DMS153 (cell line): Measurements from ENCODE around the gene KAT6B.

Source experiments
- DNase-seq: peaks from one replicate; lab custom pipeline; 2025; lab: John Stamatoyannopoulos, UW

The KAT6B gene

DNA sequence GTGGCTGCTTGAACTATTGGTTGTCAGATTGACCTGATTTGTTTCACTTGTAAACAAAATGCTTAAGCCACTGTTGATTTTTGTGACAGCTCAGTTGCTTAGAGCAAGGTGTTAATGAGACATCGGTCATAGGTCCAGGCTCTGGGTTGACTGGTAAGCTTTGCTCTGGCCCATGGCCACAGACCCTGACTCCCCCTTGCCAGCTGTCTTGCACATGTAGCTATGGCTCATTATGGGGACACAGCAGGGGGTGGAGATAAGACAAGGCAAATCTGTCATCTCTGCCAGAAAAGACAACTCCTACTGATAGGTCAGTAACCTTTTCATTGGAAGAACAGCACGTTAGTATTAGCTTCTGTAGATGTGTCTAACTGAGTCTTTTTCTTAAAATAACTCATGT is 95.3 kb downstream of the KAT6B start:
- no peak for DNase-seq

DNA sequence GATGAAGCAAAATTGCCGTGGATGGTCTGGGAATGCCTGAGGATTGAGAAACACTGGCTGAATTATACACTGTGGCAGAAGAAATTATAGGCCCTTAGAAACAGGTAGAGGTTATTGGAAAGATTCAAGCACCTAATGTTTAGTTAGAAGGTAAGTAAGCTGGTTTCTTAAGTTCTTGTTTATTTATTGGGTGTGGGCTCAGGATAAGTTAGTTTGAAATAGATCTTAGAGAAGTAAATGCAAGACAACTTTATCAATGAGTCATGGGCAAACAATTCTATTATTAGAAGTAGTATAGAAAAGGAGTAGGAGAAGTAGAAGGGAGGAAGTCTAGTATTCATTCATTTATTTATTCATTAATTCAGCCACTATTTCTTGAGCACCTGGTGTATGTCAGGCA is 96.5 kb downstream of the KAT6B start:
- no peak for DNase-seq

GRCh38 chr10:74923556-74923955 is 97.2 kb downstream of the KAT6B start:
- no peak for DNase-seq

DNA sequence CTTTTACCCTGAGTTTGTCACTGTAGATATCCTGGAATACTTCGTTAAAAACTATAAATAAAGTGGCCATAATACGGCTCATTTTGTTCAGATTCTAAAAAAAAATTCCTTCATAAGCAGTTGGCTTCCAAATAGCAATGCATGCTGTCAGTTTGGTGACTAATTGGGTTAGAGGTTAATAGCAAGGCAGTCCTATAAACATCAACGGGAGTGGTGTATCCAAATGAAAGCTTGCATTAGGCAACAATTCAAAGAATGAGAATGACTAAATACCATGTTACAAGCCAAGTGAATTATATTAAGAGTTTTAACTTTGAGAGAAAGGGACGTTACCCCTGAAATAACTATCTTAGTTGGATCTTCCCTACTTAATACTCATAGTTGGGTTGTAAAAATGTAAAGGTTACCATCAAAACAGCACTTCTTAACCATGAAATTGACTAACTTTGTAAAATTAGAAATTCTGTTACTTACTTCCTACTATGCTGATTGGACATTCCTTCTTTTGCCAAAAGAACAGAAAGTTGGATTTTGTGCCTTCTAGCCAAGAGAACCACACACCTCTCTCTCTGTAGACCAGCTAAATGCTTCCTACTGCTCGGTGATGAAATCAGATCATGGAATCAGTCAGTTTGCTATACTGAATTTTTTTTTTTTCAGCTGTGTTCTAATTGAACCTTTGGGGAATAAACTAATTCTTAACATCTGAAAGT is 98.0 kb downstream of the KAT6B start:
- DNase-seq, result no peak

DNA sequence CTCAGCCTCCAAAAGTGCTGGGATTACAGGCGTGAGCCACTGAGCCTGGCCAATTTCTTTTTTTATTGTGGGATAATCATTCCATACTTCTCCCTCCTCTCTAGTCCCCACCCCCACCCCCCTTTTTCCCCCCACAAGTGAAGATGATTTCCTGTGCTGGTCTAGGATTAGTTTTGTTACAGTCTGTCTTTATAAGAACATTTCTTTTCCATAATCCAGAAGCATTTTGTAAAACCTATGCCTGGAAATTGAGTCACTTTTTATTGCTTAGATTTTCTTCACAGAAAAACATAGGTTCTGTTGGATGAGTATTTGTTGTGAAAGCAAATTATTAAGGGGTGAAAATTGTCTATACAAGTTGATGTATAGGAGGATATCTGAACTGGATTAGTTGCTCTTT is 98.9 kb downstream of the KAT6B start:
- DNase-seq, result no peak

DNA sequence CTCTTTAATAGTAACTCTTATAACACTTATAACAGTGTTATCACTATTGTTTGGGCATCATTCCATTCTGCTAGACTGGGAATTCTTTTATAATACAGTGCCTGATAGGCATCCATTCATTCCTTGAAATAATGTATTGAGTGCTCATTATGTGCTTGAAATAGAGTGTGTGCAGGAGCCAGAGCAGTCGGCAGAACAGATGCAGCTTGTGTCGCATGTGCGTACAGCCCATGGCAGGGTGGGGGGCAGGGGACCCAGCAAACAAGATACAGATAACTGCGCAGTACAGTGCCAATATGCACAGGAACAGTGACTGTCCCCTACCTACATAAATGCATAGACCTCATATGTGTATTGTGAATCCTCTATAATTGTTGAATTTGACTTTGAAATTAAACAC is 99.3 kb downstream of the KAT6B start:
- DNase-seq, result no peak

GRCh38 chr10:74926791-74927585 is 100.6 kb downstream of the KAT6B start:
- no peak for DNase-seq

GRCh38 chr10:74927701-74928100 is 101.3 kb downstream of the KAT6B start:
- no peak for DNase-seq

DNA sequence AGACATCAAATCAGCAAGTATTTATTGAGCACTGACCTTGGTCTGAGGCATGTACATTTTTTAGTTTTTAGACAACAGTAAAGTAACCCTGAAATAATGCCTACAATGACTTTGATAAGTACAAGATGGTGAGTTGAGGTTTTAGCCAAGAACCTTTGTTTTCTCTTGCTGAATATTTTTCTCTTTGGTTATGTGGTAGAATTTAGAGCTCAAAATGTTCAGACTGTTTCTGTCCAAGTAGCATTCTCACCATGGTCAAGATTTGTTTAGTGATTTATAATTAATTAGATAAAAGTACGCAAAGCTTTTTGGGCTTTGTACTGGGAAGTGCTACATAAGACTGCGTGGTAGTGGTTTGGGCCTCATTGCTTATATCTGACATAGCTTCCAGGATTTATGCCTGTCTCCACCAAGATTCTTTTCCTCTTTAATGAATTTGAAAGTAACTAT is 102.4 kb downstream of the KAT6B start:
- no peak for DNase-seq

- no peak for DNase-seq
These were observed 102.8 kb downstream of the KAT6B start for GRCh38 chr10:74929197-74929596.

GRCh38 chr10:74930965-74931364 is 104.6 kb downstream of the KAT6B start:
- no peak for DNase-seq

DNA sequence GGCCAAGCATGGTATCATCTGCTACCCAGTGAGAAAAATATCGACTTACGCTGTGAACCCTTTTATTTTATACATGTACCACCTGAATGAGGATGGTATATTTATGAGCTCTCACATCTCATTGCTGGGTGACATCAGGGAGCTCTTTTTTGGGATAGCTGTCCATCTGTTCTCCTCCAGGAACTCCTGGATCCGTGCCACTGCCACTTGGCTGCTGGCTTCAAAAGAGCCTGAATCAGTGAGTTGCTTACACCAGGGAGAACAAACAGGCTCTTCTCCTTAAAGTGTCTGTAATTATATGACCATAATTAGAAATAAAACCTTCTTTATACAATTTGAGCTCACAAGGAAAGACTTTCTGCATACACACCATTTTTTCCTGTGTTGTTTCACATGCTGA is 106.2 kb downstream of the KAT6B start:
- peak; percentile 59 for DNase-seq

DNA sequence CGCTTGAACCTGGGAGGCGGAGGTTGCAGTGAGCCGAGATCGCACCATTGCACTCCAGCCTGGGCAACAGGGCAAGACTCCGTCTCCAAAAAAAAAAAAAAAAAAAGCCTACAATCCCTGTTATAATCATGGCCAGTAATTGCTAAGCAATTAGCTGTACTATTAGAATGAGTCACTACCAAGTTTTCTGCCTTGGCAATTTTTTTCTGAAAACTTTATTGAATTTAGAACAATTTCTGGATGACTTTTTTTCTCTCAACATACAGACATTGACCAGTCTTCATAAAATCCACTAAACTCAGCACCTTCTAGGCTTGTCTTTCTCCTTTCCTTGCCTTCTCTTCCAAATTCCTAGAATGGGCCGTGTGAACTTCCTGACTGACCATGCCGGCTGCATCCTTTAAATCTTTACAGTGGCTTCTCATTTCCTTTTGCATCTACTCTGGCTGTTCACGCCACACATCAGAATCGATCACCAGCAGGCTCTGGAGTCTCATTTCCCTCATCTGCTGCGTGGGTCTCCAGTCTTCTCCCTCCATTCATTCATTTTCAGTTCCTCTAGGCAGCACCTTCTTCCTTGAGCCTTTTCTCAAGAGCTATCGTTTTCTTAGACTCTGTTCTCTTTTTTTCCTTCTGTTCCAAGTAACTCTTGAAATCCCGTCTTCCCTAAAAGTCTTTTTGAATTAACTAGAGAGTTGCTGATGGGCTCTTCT is 107.9 kb downstream of the KAT6B start:
- DNase-seq, result no peak

DNA sequence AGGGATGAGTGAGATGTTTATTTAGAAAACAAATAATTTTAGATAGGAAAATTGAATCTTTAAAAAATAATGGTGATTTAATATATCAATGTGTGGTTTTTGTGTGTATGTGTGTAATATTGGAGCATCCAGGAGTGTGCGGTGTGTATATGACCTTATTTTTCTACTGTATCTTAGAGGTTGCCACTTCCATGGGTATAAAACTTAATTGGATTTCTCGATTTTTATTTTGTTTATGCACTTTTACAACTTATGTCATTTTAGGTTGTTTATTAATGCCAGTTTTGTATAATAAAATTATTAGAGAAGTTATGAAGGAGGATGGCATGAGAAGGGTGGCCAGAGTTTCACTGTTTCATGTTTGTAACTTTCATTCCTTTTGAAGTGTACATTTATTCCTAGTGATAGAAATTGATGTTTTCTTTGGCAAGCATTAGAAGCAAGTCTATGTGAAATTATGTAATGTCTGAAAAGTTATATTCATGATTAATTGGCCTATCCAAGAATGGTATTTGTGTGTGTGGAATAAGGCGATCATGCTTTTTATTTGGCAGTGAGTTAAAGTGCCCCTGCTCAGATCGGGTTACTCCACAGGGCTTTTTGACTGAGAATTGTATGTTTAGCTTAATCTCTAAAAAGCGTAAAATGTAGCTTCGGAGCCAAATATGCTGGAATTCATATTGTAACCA is 110.3 kb downstream of the KAT6B start:
- no peak for DNase-seq

DNA sequence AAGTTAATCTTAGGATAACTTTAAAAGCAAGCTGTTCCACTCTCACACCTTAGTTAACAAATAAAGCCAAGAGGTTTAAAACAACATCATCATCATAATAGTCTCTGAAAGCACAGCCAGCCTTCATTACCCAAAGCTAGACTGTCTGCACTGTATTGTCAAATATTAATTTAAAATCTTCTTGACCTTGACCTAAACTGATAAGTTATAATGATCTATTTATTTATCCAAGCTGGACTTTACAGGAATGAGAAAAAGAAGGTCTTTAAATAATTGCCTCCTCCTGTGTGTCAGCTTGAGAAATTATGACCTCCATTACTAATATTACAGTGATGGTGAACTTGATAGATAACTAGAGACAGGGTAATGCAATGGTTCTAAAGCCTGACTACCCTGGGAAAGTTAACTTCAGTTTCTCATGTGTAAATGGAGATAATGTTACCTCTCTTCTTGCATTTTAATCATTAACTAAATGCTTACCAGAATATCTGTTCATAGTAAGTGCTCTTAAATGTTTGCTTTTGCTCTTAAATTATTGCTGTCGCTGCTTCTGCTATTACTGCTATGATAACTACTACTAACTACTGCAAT is 111.0 kb downstream of the KAT6B start:
- DNase-seq, result no peak

- DNase-seq, result no peak
These were observed 117.8 kb downstream of the KAT6B start for GRCh38 chr10:74944205-74944604.

- peak; percentile 93 for DNase-seq
These were observed 121.5 kb downstream of the KAT6B start for GRCh38 chr10:74947781-74948401.

GRCh38 chr10:74949034-74949832 is 122.8 kb downstream of the KAT6B start:
- DNase-seq, result no peak

DNA sequence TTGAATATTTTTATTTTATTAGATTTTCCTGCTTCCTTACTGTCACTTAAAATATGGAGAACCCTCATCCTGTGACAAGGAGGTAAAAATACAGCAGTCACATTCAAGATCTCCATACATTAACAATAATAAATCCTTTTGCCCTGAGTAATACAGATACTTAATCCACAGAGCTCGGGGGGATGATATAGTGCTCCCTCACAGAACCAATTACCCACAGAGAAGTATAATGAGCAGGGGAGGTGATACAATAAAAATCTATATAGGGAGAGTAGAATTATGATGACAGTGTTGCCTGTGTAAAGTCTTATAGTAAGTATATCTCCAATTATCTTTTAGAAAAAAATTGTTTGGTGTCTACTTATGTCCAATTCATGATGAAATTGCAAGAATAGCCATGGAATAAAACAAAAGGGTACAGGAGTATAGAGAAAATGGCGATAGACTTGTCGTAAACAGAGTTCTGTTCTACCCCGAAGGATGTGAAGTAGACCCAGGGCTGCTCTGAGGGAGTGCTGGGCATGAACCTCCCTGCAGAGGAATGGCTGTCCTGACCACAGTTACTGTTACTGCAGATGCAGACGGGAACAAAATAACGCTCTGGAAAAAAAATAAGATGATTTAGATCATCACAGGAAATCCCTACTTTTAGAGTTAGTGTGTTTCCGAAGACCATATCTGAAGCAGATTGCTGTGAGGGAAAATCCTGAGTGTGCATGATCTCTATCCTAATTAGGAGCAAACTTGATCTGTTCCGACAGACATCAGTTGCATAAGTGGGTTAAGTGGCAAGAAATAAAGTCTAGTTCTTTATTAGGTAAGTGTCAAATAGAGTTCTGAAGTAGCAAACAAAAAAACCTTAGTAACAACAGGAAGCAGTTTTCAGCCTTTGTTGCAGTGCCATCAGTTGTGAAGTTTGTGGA is 123.7 kb downstream of the KAT6B start:
- DNase-seq, result no peak
